H1 (cell line): ENCODE measurements around the gene DTNB. TPM values are rescaled to one million over a fixed set of nuclear protein-coding genes. Genes with fewer than 3 reads are reported as not detected.

ENCODE experiments used
- CTCF ChIA-PET: fragments of 300-600 bp; sonication (Branson Sonifier 250); formaldehyde crosslinking; loops from one replicate; lab custom pipeline; 2021; ENCODE audit not compliant: partially characterized antibody; lab: Charles Lee
- POLR2A ChIA-PET: fragments of 300-600 bp; sonication (Branson Sonifier 250); formaldehyde crosslinking; loops from one replicate; lab custom pipeline; 2021; ENCODE audit warnings: inconsistent platforms; ENCODE audit not compliant: partially characterized antibody; lab: Charles Lee
- DNase-seq, 2 experiments: peaks; one replicate each; pipeline versions ENCODE4 v3.0.0 to v3.0.0-alpha.2; 2010 to 2022; ENCODE audit warnings: low spot score in 2 of 2, low read depth in 1 of 2, mixed read lengths in 1 of 2
- FAIRE-seq: peaks from 2 replicates; lab custom pipeline; 2011; peaks lifted over from hg19 to GRCh38; lab: Jason Lieb, UNC
- H2AFZ ChIP-seq: 2 replicates; pipeline ENCODE4 v1.8.1; 2012; ENCODE audit warnings: low read length, inconsistent platforms
- H2AK5ac ChIP-seq: 2 replicates; pipeline ENCODE4 v1.6.1; 2013; ENCODE audit warnings: low read depth, low read length
- H2BK120ac ChIP-seq: replicated peaks from 2 replicates; pipeline ENCODE3; 2013; ENCODE audit warnings: low read depth, low read length, inconsistent platforms
- H2BK12ac ChIP-seq: 2 replicates; pipeline ENCODE4 v1.6.1; 2013; ENCODE audit warnings: low read depth, low read length
- H2BK15ac ChIP-seq: 2 replicates; pipeline ENCODE4 v1.6.1; 2013; ENCODE audit warnings: low read length
- H2BK20ac ChIP-seq: 2 replicates; pipeline ENCODE4 v1.6.1; 2013; ENCODE audit warnings: low read length
- H2BK5ac ChIP-seq: 2 replicates; pipeline ENCODE4 v1.6.1; 2013; ENCODE audit warnings: low read depth, low read length
- H3K14ac ChIP-seq: 2 replicates; pipeline ENCODE4 v1.6.1; 2013; ENCODE audit warnings: inconsistent platforms; ENCODE audit not compliant: insufficient read length
- H3K18ac ChIP-seq: 2 replicates; pipeline ENCODE4 v1.6.1; 2013; ENCODE audit warnings: low read length; ENCODE audit errors: extremely low read depth
- H3K23ac ChIP-seq: 2 replicates; pipeline ENCODE4 v1.6.1; 2013; ENCODE audit warnings: inconsistent platforms; ENCODE audit not compliant: insufficient read length
- H3K23me2 ChIP-seq: 2 replicates; pipeline ENCODE4 v1.6.1; 2013; ENCODE audit warnings: low read depth, low read length
- H3K27ac ChIP-seq: 2 replicates; pipeline ENCODE4 v1.6.1; 2011; ENCODE audit warnings: low read depth, low read length, inconsistent platforms
- H3K27me3 ChIP-seq, 4 experiments: replicated peaks in 1 of 4; 1 replicate in 1 of 4; 2 replicates in 3 of 4; pipeline versions ENCODE4 v1.6.1 to v1.8.1; 2011 to 2013; ENCODE audit warnings: low read length in 3 of 4, mild to moderate bottlenecking in 3 of 4, inconsistent platforms in 2 of 4, mixed read lengths in 2 of 4, moderate library complexity in 1 of 4; ENCODE audit not compliant: control insufficient read depth in 3 of 4, insufficient read depth in 3 of 4; ENCODE audit errors: extremely low read depth in 1 of 4
- H3K36me3 ChIP-seq, 4 experiments: 2 replicates each; pipeline versions ENCODE4 v1.6.1 to v1.8.1; 2011 to 2013; ENCODE audit warnings: mild to moderate bottlenecking in 4 of 4, low read length in 3 of 4, moderate library complexity in 2 of 4, control low read depth in 1 of 4, inconsistent platforms in 1 of 4; ENCODE audit not compliant: insufficient read depth in 4 of 4, control insufficient read depth in 2 of 4
- H3K4ac ChIP-seq: replicated peaks from 2 replicates; pipeline ENCODE3; 2013; ENCODE audit warnings: low read length, low read depth, mixed read lengths, inconsistent platforms; ENCODE audit not compliant: insufficient read length
- H3K4me1 ChIP-seq, 4 experiments: replicated peaks in 1 of 4; 1 replicate in 1 of 4; 2 replicates in 3 of 4; pipeline versions ENCODE4 v1.6.1 to v1.8.1; 2011 to 2013; ENCODE audit warnings: low read length in 3 of 4, inconsistent platforms in 2 of 4, mixed read lengths in 1 of 4; ENCODE audit not compliant: insufficient read depth in 4 of 4, control insufficient read depth in 3 of 4
- H3K4me2 ChIP-seq, 2 experiments: 2 replicates each; pipeline versions ENCODE4 v1.6.1 to v1.8.1; 2011 to 2013; ENCODE audit warnings: low read depth in 2 of 2, low read length in 2 of 2, control low read depth in 1 of 2, inconsistent platforms in 1 of 2, mild to moderate bottlenecking in 1 of 2; ENCODE audit not compliant: insufficient read depth in 1 of 2
- H3K4me3 ChIP-seq, 4 experiments: fragments of 200-600, 300-600 bp in 1 of 4; sonication (generic), shearing (Covaris generic), sonication (Bioruptor Twin) in 1 of 4; 2 replicates each; pipeline versions ENCODE4 v1.5.1 to v1.8.1; 2011 to 2016; ENCODE audit warnings: low read length in 4 of 4, low read depth in 3 of 4, control low read depth in 2 of 4, inconsistent platforms in 2 of 4, mild to moderate bottlenecking in 2 of 4, mixed read lengths in 1 of 4, moderate library complexity in 1 of 4; ENCODE audit not compliant: insufficient read depth in 2 of 4; ENCODE audit errors: extremely low read depth in 1 of 4
- H3K56ac ChIP-seq: replicated peaks from 2 replicates; pipeline ENCODE3; 2013; ENCODE audit warnings: low read depth, mild to moderate bottlenecking, mixed read lengths, low read length, inconsistent platforms; ENCODE audit not compliant: insufficient read length
- H3K79me1 ChIP-seq: 2 replicates; pipeline ENCODE4 v1.6.1; 2013; ENCODE audit warnings: low read depth, low read length, control low read depth
- H3K79me2 ChIP-seq, 2 experiments: 2 replicates each; pipeline versions ENCODE4 v1.6.1 to v1.8.1; 2012 to 2013; ENCODE audit warnings: low read length in 2 of 2, mild to moderate bottlenecking in 2 of 2, inconsistent platforms in 1 of 2; ENCODE audit not compliant: insufficient read depth in 2 of 2, control insufficient read depth in 1 of 2
- H3K9ac ChIP-seq, 4 experiments: replicated peaks in 1 of 4; 1 replicate in 1 of 4; 2 replicates in 3 of 4; pipeline versions ENCODE4 v1.6.1 to v1.8.1; 2011 to 2013; ENCODE audit warnings: low read depth in 3 of 4, low read length in 3 of 4, control low read depth in 2 of 4, mild to moderate bottlenecking in 2 of 4, moderate library complexity in 2 of 4, inconsistent platforms in 1 of 4; ENCODE audit errors: extremely low read depth in 1 of 4
- H3K9me3 ChIP-seq, 2 experiments: 2 replicates each; pipeline versions ENCODE4 v1.6.1 to v1.8.1; 2012 to 2013; ENCODE audit warnings: mild to moderate bottlenecking in 2 of 2, moderate library complexity in 2 of 2, control low read depth in 1 of 2, inconsistent platforms in 1 of 2, low read depth in 1 of 2, low read length in 1 of 2, mixed read lengths in 1 of 2; ENCODE audit not compliant: insufficient read depth in 2 of 2
- H4K20me1 ChIP-seq, 2 experiments: replicated peaks in 1 of 2; 2 replicates each; pipeline versions ENCODE3 to v1.8.1; 2011 to 2013; ENCODE audit warnings: inconsistent platforms in 2 of 2, low read length in 2 of 2, mild to moderate bottlenecking in 1 of 2; ENCODE audit not compliant: insufficient read depth in 2 of 2, control insufficient read depth in 1 of 2
- H4K5ac ChIP-seq: 2 replicates; pipeline ENCODE4 v1.6.1; 2013; ENCODE audit warnings: low read length, low read depth, mixed read lengths, inconsistent platforms; ENCODE audit not compliant: insufficient read length
- H4K8ac ChIP-seq: 2 replicates; pipeline ENCODE4 v1.8.0; 2013; ENCODE audit warnings: mild to moderate bottlenecking, moderate library complexity, low read length, inconsistent platforms; ENCODE audit not compliant: insufficient read depth; ENCODE audit errors: extremely low read depth
- H4K91ac ChIP-seq: replicated peaks from 2 replicates; pipeline ENCODE3; 2013; ENCODE audit warnings: low read length, mixed read lengths, inconsistent platforms; ENCODE audit not compliant: insufficient read length
- BCL11A ChIP-seq, 2 experiments: IDR thresholded peaks; one replicate each; pipeline ENCODE4 v1.6.1; 2011; ENCODE audit warnings: low read depth in 2 of 2, low read length in 2 of 2, mild to moderate bottlenecking in 2 of 2
- KDM1A ChIP-seq: fragments of 200-600, 300-600 bp; sonication (generic); IDR thresholded peaks from 2 replicates; pipeline ENCODE4 v1.7.1; 2016; ENCODE audit warnings: mild to moderate bottlenecking, low read length, borderline replicate concordance
- SAP30 ChIP-seq: fragments of 300-600 bp; sonication (generic); IDR thresholded peaks from 2 replicates; pipeline ENCODE4 v1.7.1; 2012; ENCODE audit warnings: low read length, moderate library complexity, mild to moderate bottlenecking, inconsistent platforms; ENCODE audit not compliant: insufficient read depth, insufficient replicate concordance
- WGBS, 2 experiments: shearing (Covaris generic) in 1 of 2; methylation state at CpG; one replicate each; pipeline versions ENCODE4 v1.1.6 to v1.1.7; 2013 to 2015; ENCODE audit warnings: low lambda C conversion rate in 2 of 2, mixed read lengths in 2 of 2, inconsistent platforms in 1 of 2, low coverage in 1 of 2, missing lambda C conversion rate in 1 of 2; ENCODE audit not compliant: insufficient replicate concordance in 2 of 2, insufficient coverage in 1 of 2, insufficient read length in 1 of 2; ENCODE audit errors: extremely low coverage in 1 of 2, missing lambda C conversion rate in 1 of 2; 5-methylcytosine and 5-hydroxymethylcytosine counted together
- polyA plus RNA-seq, 7 experiments: library from polyadenylated mRNA; depleted of rRNA in 3 of 7; stranded (reverse) in 5 of 7; unstranded in 2 of 7; fragments of >200 nt in 5 of 7; fragments of 200-250 nt in 2 of 7; gene quantifications; 1 replicate in 5 of 7; 2 replicates in 1 of 7; 4 replicates in 1 of 7; pipeline versions ENCODE4 v1.2.1 to v1.2.3, GENCODE V29; 2011 to 2013; ENCODE audit warnings: missing spikeins in 2 of 7, mixed read lengths in 2 of 7
- total RNA-seq: library from RNA; stranded (reverse); fragmentation: NEBNext Ultra II Directional; extraction: Animal tissue kit (Norgen Biotek cat#: 25700); gene quantifications from 2 replicates; pipeline ENCODE4 v1.2.1, GENCODE V29; 2021

The DTNB gene
- total and polyA plus RNA-seq, 2 of the 8 experiments (the other 6 are each of a cell fraction or from before 2014, with no cell fraction given): 39.6 to 49.5 TPM

- Histone ChIP-seq H3K4me3 (no peak overlapping the region), H4K5ac (no peak overlapping the region), H3K9ac (no peak overlapping the region), H4K91ac (no peak overlapping the region), H4K8ac (no peak overlapping the region), H3K56ac (no peak overlapping the region), H2AK5ac (no peak overlapping the region)
- WGBS, 2 experiments: 98 to 100% methylated on average over 1 to 2 of the region's 2 CpGs
- CTCF ChIA-PET: interaction anchor here (0.7 kb wide), 1 partner anchor 72 kb away, joined by 3 read pairs; no protein-coding TSS in a partner anchor
- FAIRE-seq (no peak), DNase-seq (no peak)
- TF ChIP-seq SAP30: no peak
- TF ChIP-seq BCL11A (IDR thresholded peaks at IDR 0.05; ENCODE audit: low read depth in 2 of 2, low read length in 2 of 2): no peak
- no peak for TF ChIP-seq KDM1A
- TF ChIP-seq, all 59 proteins: peak for 0
- Histone ChIP-seq H3K79me1 (no peaks in the 10 kb centered on the region), H4K20me1 (no peaks in the 10 kb centered on the region), H3K23ac (no peak overlapping the region), H3K27ac (no peak overlapping the region), H3K79me2 (no peaks in the 10 kb centered on the region), H3K18ac (no peak overlapping the region), H3K23me2 (no peaks in the 10 kb centered on the region), H3K4me2 (no peak overlapping the region), H2BK12ac (no peak overlapping the region), H3K27me3 (no peaks in the 10 kb centered on the region), H2BK20ac (no peak overlapping the region), H2AFZ (no peak overlapping the region), H3K4me1 (0 out of 7 replicates have a peak, but pooled peaks cover 0 to 5% (median 1%) of the 10 kb centered on the region in 4 experiments), H3K36me3 (no peaks in the 10 kb centered on the region), H3K9me3 (no peaks in the 10 kb centered on the region), H2BK15ac (no peak overlapping the region), H3K14ac (no peak overlapping the region), H3K4ac (no peak overlapping the region), H2BK5ac (no peak overlapping the region), H2BK120ac (no peak overlapping the region)
- POLR2A ChIA-PET: interaction anchor here (0.8 kb wide), 1 partner anchor 170 kb away, joined by 3 read pairs; no protein-coding TSS in a partner anchor
Observed at GRCh38 chr2:25497918-25498407, 175.4 kb downstream of the DTNB start.
